PC-9 (cell line): ENCODE results near the gene CNTN4. TPM values are rescaled to one million over a fixed set of nuclear protein-coding genes. Genes with fewer than 3 reads are reported as not detected.

Experiments used
- BruUV-seq: library from RNA; stranded (reverse); fragments of 400-500 nt; replicated peaks from 2 replicates; lab custom pipeline; 2021; lab: Mats Ljungman, UMichigan
- CTCF ChIA-PET: fragments of 300-600 bp; sonication (Branson Sonifier 250); formaldehyde crosslinking; loops from one replicate; lab custom pipeline; 2022; ENCODE audit warnings: antibody characterized with exemption; lab: Charles Lee
- POLR2A ChIA-PET: fragments of 300-600 bp; sonication (Branson Sonifier 250); formaldehyde crosslinking; loops from one replicate; lab custom pipeline; 2022; ENCODE audit warnings: antibody characterized with exemption; ENCODE audit not compliant: unreplicated experiment; lab: Charles Lee
- DNase-seq, 2 experiments: peaks; one replicate each; pipeline versions ENCODE4 v3.0.0 to v3.0.0-alpha.2; 2015 to 2022; ENCODE audit warnings: mixed read lengths in 1 of 2
- H2AFZ ChIP-seq: fragments of 200-600 bp; sonication (generic); 2 replicates; pipeline ENCODE4 v1.8.1; 2017; ENCODE audit warnings: antibody characterized with exemption
- H3F3A ChIP-seq: fragments of 200-600 bp; sonication (generic); 2 replicates; pipeline ENCODE4 v1.8.1; 2017; ENCODE audit warnings: antibody characterized with exemption, mild to moderate bottlenecking, low read depth; ENCODE audit not compliant: insufficient read depth
- H3K27ac ChIP-seq: fragments of 200-600 bp; sonication (generic); 2 replicates; pipeline ENCODE4 v1.6.1; 2016; ENCODE audit warnings: mixed run types
- H3K27me3 ChIP-seq: fragments of 200-600 bp; sonication (generic); 2 replicates; pipeline ENCODE4 v1.6.1; 2016; ENCODE audit warnings: low read depth, mixed run types; ENCODE audit not compliant: insufficient read depth
- H3K36me3 ChIP-seq: fragments of 200-600 bp; sonication (generic); 2 replicates; pipeline ENCODE4 v1.6.1; 2016; ENCODE audit warnings: low read depth, mixed run types
- H3K4me1 ChIP-seq: fragments of 200-600 bp; sonication (generic); replicated peaks from 2 replicates; pipeline ENCODE4 v1.6.1; 2016; ENCODE audit warnings: mixed run types; ENCODE audit not compliant: insufficient read depth
- H3K4me2 ChIP-seq: fragments of 200-600 bp; sonication (generic); 2 replicates; pipeline ENCODE4 v1.6.1; 2017; ENCODE audit warnings: mixed run types
- H3K4me3 ChIP-seq: fragments of 200-600 bp; sonication (generic); 2 replicates; pipeline ENCODE4 v1.6.1; 2016; ENCODE audit warnings: mixed run types
- H3K79me2 ChIP-seq: fragments of 200-600 bp; sonication (generic); 2 replicates; pipeline ENCODE4 v1.6.1; 2017; ENCODE audit warnings: low read depth, mixed run types
- H3K9me2 ChIP-seq: fragments of 200-600 bp; sonication (generic); 2 replicates; pipeline ENCODE4 v1.8.1; 2017; ENCODE audit warnings: mild to moderate bottlenecking; ENCODE audit not compliant: insufficient read depth
- H3K9me3 ChIP-seq: fragments of 200-600 bp; sonication (generic); 2 replicates; pipeline ENCODE4 v1.8.1; 2016; ENCODE audit warnings: low read depth; ENCODE audit not compliant: insufficient read depth
- H4K20me1 ChIP-seq: fragments of 200-600 bp; sonication (generic); 2 replicates; pipeline ENCODE4 v1.8.1; 2017; ENCODE audit not compliant: insufficient read depth
- EZH2 ChIP-seq: fragments of 200-600 bp; sonication (generic); IDR thresholded peaks from 2 replicates; pipeline ENCODE4 v1.8.0; 2017; ENCODE audit warnings: antibody characterized with exemption, low read depth
- intact Hi-C: fragments of 100-400 bp; cut with micrococcal nuclease; formaldehyde crosslinking; loops from one replicate; pipeline ENCODE4 v1.10.0; 2022; ENCODE audit not compliant: unreplicated experiment
- total RNA-seq: library from RNA; stranded (reverse); gene quantifications from 2 replicates; pipeline ENCODE4 v1.2.3, GENCODE V29; 2021
- TF ChIP-seq, protein P1 (sequence below): fragments of 200-600 bp; sonication (generic); conservative IDR thresholded peaks from 2 replicates; pipeline ENCODE4 v1.6.1; 2017; ENCODE audit warnings: mixed run types, antibody characterized with exemption, mild to moderate bottlenecking, moderate library complexity

The CNTN4 gene
- total RNA-seq, 1 experiment from 2014 or later = not detected

DNA sequence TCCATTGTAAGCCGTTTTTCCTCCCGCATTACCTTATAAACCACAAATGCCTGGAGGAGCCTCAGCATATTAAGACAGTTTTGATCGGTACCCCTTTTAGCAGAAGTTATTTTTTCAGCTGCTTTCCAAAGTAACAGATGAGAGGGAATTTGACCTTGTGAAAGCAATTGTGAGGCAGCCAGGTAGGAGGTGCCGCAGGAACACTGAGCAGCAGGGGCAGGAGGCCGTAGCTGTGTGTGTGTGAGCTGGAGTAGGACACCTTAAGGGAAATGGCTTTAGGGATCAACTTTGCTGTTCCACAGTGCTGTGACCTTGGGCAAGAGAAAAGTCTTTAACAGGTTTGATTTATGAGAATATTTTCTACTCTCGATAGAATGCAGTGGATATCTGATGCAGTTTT, 529.5 kb downstream of the CNTN4 start:
- no peaks in the 10 kb centered on the region for H3K9me3 ChIP-seq
- no peaks in the 10 kb centered on the region for H3K36me3 ChIP-seq
- TF ChIP-seq EZH2 = no peak
- TF ChIP-seq, protein P1, sequence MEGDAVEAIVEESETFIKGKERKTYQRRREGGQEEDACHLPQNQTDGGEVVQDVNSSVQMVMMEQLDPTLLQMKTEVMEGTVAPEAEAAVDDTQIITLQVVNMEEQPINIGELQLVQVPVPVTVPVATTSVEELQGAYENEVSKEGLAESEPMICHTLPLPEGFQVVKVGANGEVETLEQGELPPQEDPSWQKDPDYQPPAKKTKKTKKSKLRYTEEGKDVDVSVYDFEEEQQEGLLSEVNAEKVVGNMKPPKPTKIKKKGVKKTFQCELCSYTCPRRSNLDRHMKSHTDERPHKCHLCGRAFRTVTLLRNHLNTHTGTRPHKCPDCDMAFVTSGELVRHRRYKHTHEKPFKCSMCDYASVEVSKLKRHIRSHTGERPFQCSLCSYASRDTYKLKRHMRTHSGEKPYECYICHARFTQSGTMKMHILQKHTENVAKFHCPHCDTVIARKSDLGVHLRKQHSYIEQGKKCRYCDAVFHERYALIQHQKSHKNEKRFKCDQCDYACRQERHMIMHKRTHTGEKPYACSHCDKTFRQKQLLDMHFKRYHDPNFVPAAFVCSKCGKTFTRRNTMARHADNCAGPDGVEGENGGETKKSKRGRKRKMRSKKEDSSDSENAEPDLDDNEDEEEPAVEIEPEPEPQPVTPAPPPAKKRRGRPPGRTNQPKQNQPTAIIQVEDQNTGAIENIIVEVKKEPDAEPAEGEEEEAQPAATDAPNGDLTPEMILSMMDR = no peak
- no peak overlapping the region for H2AFZ ChIP-seq
- no peak overlapping the region for H3K27ac ChIP-seq
- H3F3A ChIP-seq = no peaks in the 10 kb centered on the region
- ChIA-PET CTCF (no interaction called here), POLR2A (no interaction called here)
- no peaks in the 10 kb centered on the region for H3K4me1 ChIP-seq
- no peaks in the 10 kb centered on the region for H4K20me1 ChIP-seq
- no TSS peak for BruUV-seq
- no peaks in the 10 kb centered on the region for H3K27me3 ChIP-seq
- H3K79me2 ChIP-seq = no peaks in the 10 kb centered on the region
- no peaks in the 10 kb centered on the region for H3K9me2 ChIP-seq
- no peak overlapping the region for H3K4me3 ChIP-seq
- H3K4me2 ChIP-seq = no peak overlapping the region
- no peak for DNase-seq
- intact Hi-C loops = no loop called here

- DNase-seq = no peak
- Histone ChIP-seq H3F3A (no peaks in the 10 kb centered on the region), H4K20me1 (no peaks in the 10 kb centered on the region), H2AFZ (no peak overlapping the region), H3K9me2 (no peaks in the 10 kb centered on the region), H3K4me3 (no peak overlapping the region), H3K27me3 (no peaks in the 10 kb centered on the region), H3K27ac (no peak overlapping the region), H3K79me2 (no peaks in the 10 kb centered on the region), H3K9me3 (no peaks in the 10 kb centered on the region), H3K4me1 (no peaks in the 10 kb centered on the region), H3K4me2 (no peak overlapping the region), H3K36me3 (no peaks in the 10 kb centered on the region)
- no TSS peak for BruUV-seq
- intact Hi-C loops = no loop called here
- CTCF ChIA-PET = no interaction called here
- TF ChIP-seq EZH2 = no peak
- TF ChIP-seq, protein P1 = no peak
- POLR2A ChIA-PET = interaction anchor here (0.7 kb wide), 1 partner anchor 528 kb away, joined by 3 read pairs; no protein-coding TSS in a partner anchor
Observed at GRCh38 chr3:2635511-2635910, 536.8 kb downstream of the CNTN4 start.

- Histone ChIP-seq H3K27ac (no peak overlapping the region), H4K20me1 (no peaks in the 10 kb centered on the region), H2AFZ (no peak overlapping the region), H3K9me3 (no peaks in the 10 kb centered on the region), H3K36me3 (no peaks in the 10 kb centered on the region), H3K79me2 (no peaks in the 10 kb centered on the region), H3K4me2 (no peak overlapping the region), H3K4me1 (no peaks in the 10 kb centered on the region), H3K9me2 (no peaks in the 10 kb centered on the region), H3K4me3 (no peak overlapping the region), H3K27me3 (no peaks in the 10 kb centered on the region), H3F3A (no peaks in the 10 kb centered on the region)
- intact Hi-C loops = no loop called here
- no TSS peak for BruUV-seq
- ChIA-PET POLR2A (no interaction called here), CTCF (no interaction called here)
- TF ChIP-seq, protein P1 = no peak
- TF ChIP-seq EZH2 = no peak
- no peak for DNase-seq
Observed at GRCh38 chr3:2643606-2644005, 544.9 kb downstream of the CNTN4 start.
